OCI-LY7 (cell line): ENCODE measurements around the gene ICA1.

Experiments
- CTCF ChIP-seq: fragments of 200-600 bp; sonication (generic); conservative IDR thresholded peaks from 2 replicates; pipeline ENCODE4 v1.5.1; 2014; ENCODE audit warnings: mild to moderate bottlenecking, antibody characterized with exemption, low read length, moderate library complexity, mixed read lengths
- EZH2phosphoT487 ChIP-seq: fragments of 200-600 bp; sonication (generic); IDR thresholded peaks from 2 replicates; pipeline ENCODE4 v1.6.1; 2018; ENCODE audit warnings: low read depth, borderline replicate concordance, mild to moderate bottlenecking, mixed run types, antibody characterized with exemption, low read length, moderate library complexity, mixed read lengths

GRCh38 chr7:8286118-8286517 lies 24.2 kb upstream of the ICA1 start:
- no peak for TF ChIP-seq CTCF
- TF ChIP-seq EZH2phosphoT487: no peak
